Caco-2 (cell line): ENCODE measurements around the gene SPG7. TPM values are rescaled to one million over a fixed set of nuclear protein-coding genes. Genes with fewer than 3 reads are reported as not detected.

Source experiments
- BruUV-seq: library from RNA; stranded (reverse); fragments of 400-500 nt; replicated peaks from 2 replicates; lab custom pipeline; 2021; lab: Mats Ljungman, UMichigan
- CTCF ChIA-PET: fragments of 300-600 bp; sonication (Branson Sonifier 250); formaldehyde crosslinking; loops from one replicate; lab custom pipeline; 2022; ENCODE audit warnings: antibody characterized with exemption; lab: Charles Lee
- POLR2A ChIA-PET: fragments of 300-600 bp; sonication (Branson Sonifier 250); formaldehyde crosslinking; loops from one replicate; lab custom pipeline; 2022; ENCODE audit warnings: antibody characterized with exemption; lab: Charles Lee
- DNase-seq, 2 experiments: peaks; one replicate each; pipeline versions ENCODE4 v3.0.0 to v3.0.0-alpha.2; 2020 to 2022
- H3K27me3 ChIP-seq: replicated peaks from 2 replicates; pipeline ENCODE4 v1.6.0; 2011; ENCODE audit warnings: low read length; ENCODE audit not compliant: control insufficient read depth, insufficient read depth
- H3K36me3 ChIP-seq: 2 replicates; pipeline ENCODE4 v1.5.1; 2011; ENCODE audit warnings: low read length; ENCODE audit not compliant: control insufficient read depth, insufficient read depth
- H3K4me1 ChIP-seq: fragments of 250-450 bp; sonication (Bioruptor Pico); 2 replicates; pipeline ENCODE4 v1.5.1; 2020; ENCODE audit warnings: mild to moderate bottlenecking
- H3K4me3 ChIP-seq: 2 replicates; pipeline ENCODE4 v1.5.1; 2011; ENCODE audit warnings: low read depth, mild to moderate bottlenecking, control low read depth, low read length
- H3K9me3 ChIP-seq: fragments of 250-450 bp; sonication (Bioruptor Pico); 2 replicates; pipeline ENCODE4 v1.5.1; 2020; ENCODE audit warnings: mild to moderate bottlenecking, moderate library complexity
- H3K27ac Mint-ChIP-seq: one replicate; pipeline ENCODE4 v1.8.0; 2022; ENCODE audit warnings: mixed read lengths; ENCODE audit not compliant: unreplicated experiment
- H3K27me3 Mint-ChIP-seq: one replicate; pipeline ENCODE4 v1.8.0; 2022; ENCODE audit warnings: mixed read lengths; ENCODE audit not compliant: insufficient read depth, unreplicated experiment
- H3K36me3 Mint-ChIP-seq: one replicate; pipeline ENCODE4 v1.8.0; 2022; ENCODE audit warnings: mild to moderate bottlenecking, mixed read lengths; ENCODE audit not compliant: insufficient read depth, unreplicated experiment
- H3K4me1 Mint-ChIP-seq: one replicate; pipeline ENCODE4 v1.8.0; 2022; ENCODE audit warnings: low read depth, mixed read lengths; ENCODE audit not compliant: unreplicated experiment
- H3K4me3 Mint-ChIP-seq: one replicate; pipeline ENCODE4 v1.8.0; 2022; ENCODE audit warnings: mild to moderate bottlenecking, moderate library complexity, mixed read lengths; ENCODE audit not compliant: unreplicated experiment
- H3K9me3 Mint-ChIP-seq: one replicate; pipeline ENCODE4 v1.8.0; 2022; ENCODE audit warnings: mixed read lengths; ENCODE audit not compliant: unreplicated experiment
- CTCF ChIP-seq, 2 experiments: fragments of 200-600 bp in 1 of 2; IDR thresholded peaks; 1 replicate in 1 of 2; 2 replicates in 1 of 2; pipeline versions ENCODE4 v1.5.1 to v1.8.0; 2011 to 2022; ENCODE audit warnings: antibody characterized with exemption in 1 of 2, control low read depth in 1 of 2, inconsistent platforms in 1 of 2, low read depth in 1 of 2, low read length in 1 of 2, mild to moderate bottlenecking in 1 of 2, moderate library complexity in 1 of 2; ENCODE audit not compliant: insufficient read depth in 1 of 2, severe bottlenecking in 1 of 2, unreplicated experiment in 1 of 2
- intact Hi-C: fragments of 100-400 bp; cut with micrococcal nuclease; formaldehyde crosslinking; loops from one replicate; pipeline ENCODE4 v1.10.0; 2022; ENCODE audit not compliant: unreplicated experiment
- total RNA-seq: library from RNA; stranded (reverse); gene quantifications from 2 replicates; pipeline ENCODE4 v1.2.3, GENCODE V29; 2022

Gene SPG7
- total RNA-seq, 1 experiment from 2014 or later: 159 TPM

- CTCF ChIA-PET: no interaction called here
- no peak overlapping the region for H3K4me3 Mint-ChIP-seq
- TF ChIP-seq CTCF (IDR thresholded peaks at IDR 0.05; ENCODE audit: insufficient read depth in 1 of 2, low read depth in 1 of 2, low read length in 1 of 2, severe bottlenecking in 1 of 2, unreplicated experiment in 1 of 2): peak in 1 of 2 experiments; percentile 6
- peaks cover 98% of the 10 kb centered on the region for H3K36me3 Mint-ChIP-seq
- H3K4me3 ChIP-seq: no peak overlapping the region
- POLR2A ChIA-PET: no interaction called here
- H3K4me1 Mint-ChIP-seq: no peaks in the 10 kb centered on the region
- H3K9me3 ChIP-seq: no peaks in the 10 kb centered on the region
- H3K27me3 ChIP-seq: no peaks in the 10 kb centered on the region
- DNase-seq: no peak
- peaks cover 9% of the 10 kb centered on the region for H3K36me3 ChIP-seq
- H3K9me3 Mint-ChIP-seq: no peaks in the 10 kb centered on the region
- BruUV-seq: no TSS peak
- no peaks in the 10 kb centered on the region for H3K27me3 Mint-ChIP-seq
- no peaks in the 10 kb centered on the region for H3K4me1 ChIP-seq
- H3K27ac Mint-ChIP-seq: no peak overlapping the region
- intact Hi-C loops: no loop called here
Observed at GRCh38 chr16:89525146-89525913, 17.1 kb downstream of the SPG7 start.

- intact Hi-C loops: no loop called here
- ChIA-PET POLR2A (interaction anchor here (1.2 kb wide), 1 partner anchor 13 kb away, joined by 4 read pairs; no protein-coding TSS in a partner anchor), CTCF (no interaction called here)
- Mint-ChIP-seq H3K27me3 (no peaks in the 10 kb centered on the region), H3K4me1 (no peaks in the 10 kb centered on the region), H3K36me3 (peaks cover 99% of the 10 kb centered on the region), H3K9me3 (no peaks in the 10 kb centered on the region), H3K4me3 (no peak overlapping the region), H3K27ac (no peak overlapping the region)
- Histone ChIP-seq H3K27me3 (no peaks in the 10 kb centered on the region), H3K9me3 (no peaks in the 10 kb centered on the region), H3K4me1 (no peaks in the 10 kb centered on the region), H3K36me3 (peaks cover 12% of the 10 kb centered on the region), H3K4me3 (no peak overlapping the region)
- no peak for TF ChIP-seq CTCF (IDR thresholded peaks at IDR 0.05; ENCODE audit: insufficient read depth in 1 of 2, low read depth in 1 of 2, low read length in 1 of 2, severe bottlenecking in 1 of 2, unreplicated experiment in 1 of 2)
- no peak for DNase-seq
- BruUV-seq: no TSS peak
Observed at GRCh38 chr16:89529097-89529496, 20.9 kb downstream of the SPG7 start.

GRCh38 chr16:89530401-89531381, 22.5 kb downstream of the SPG7 start:
- Histone ChIP-seq H3K4me1 (no peaks in the 10 kb centered on the region), H3K9me3 (no peaks in the 10 kb centered on the region), H3K27me3 (no peaks in the 10 kb centered on the region), H3K4me3 (no peak overlapping the region), H3K36me3 (peaks cover 18% of the 10 kb centered on the region)
- Mint-ChIP-seq H3K4me1 (no peaks in the 10 kb centered on the region), H3K9me3 (no peaks in the 10 kb centered on the region), H3K27ac (no peak overlapping the region), H3K27me3 (no peaks in the 10 kb centered on the region), H3K36me3 (peaks cover 97% of the 10 kb centered on the region), H3K4me3 (no peak overlapping the region)
- no peak for TF ChIP-seq CTCF (IDR thresholded peaks at IDR 0.05; ENCODE audit: insufficient read depth in 1 of 2, low read depth in 1 of 2, low read length in 1 of 2, severe bottlenecking in 1 of 2, unreplicated experiment in 1 of 2)
- CTCF ChIA-PET: no interaction called here
- intact Hi-C loops: no loop called here
- no TSS peak for BruUV-seq
- POLR2A ChIA-PET: interaction anchor here (0.5 kb wide), 1 partner anchor 41 kb away, joined by 4 read pairs; no protein-coding TSS in a partner anchor
- no peak for DNase-seq
